Endothelial cell of umbilical vein (primary cell): ENCODE results near the gene APOBEC2. TPM values are rescaled to one million over a fixed set of nuclear protein-coding genes. Genes with fewer than 3 reads are reported as not detected.

Experiments
- BruUV-seq: library from RNA; stranded (reverse); fragments of 400-500 nt; replicated peaks from 2 replicates; lab custom pipeline; 2021; lab: Mats Ljungman, UMichigan
- CTCF ChIA-PET: fragments of 300-600, 350-600 bp; sonication (Branson Sonifier 250); formaldehyde crosslinking; loops from one replicate; lab custom pipeline; 2021; ENCODE audit warnings: antibody characterized with exemption, inconsistent platforms; lab: Charles Lee
- POLR2A ChIA-PET: fragments of 300-600, 350-600 bp; sonication (Branson Sonifier 250); formaldehyde crosslinking; loops from one replicate; lab custom pipeline; 2021; ENCODE audit warnings: antibody characterized with exemption, inconsistent platforms; lab: Charles Lee
- DNase-seq: peaks from one replicate; pipeline ENCODE4 v3.0.0-alpha.2; 2011; ENCODE audit warnings: low read depth, low spot score
- FAIRE-seq: peaks from 2 replicates; lab custom pipeline; 2011; peaks lifted over from hg19 to GRCh38; lab: Jason Lieb, UNC
- H2AFZ ChIP-seq: 2 replicates; pipeline ENCODE4 v1.6.0; 2012; ENCODE audit warnings: low read depth, low read length, control low read depth, inconsistent platforms
- H3K27ac ChIP-seq: 2 replicates; pipeline ENCODE4 v1.5.1; 2011; ENCODE audit warnings: low read depth, mild to moderate bottlenecking, control low read depth, low read length, moderate library complexity; ENCODE audit not compliant: insufficient read depth
- H3K27me3 ChIP-seq, 2 experiments: 2 replicates each; pipeline versions ENCODE4 v1.6.0 to v1.6.1; 2011; ENCODE audit warnings: low read length in 2 of 2, mixed read lengths in 1 of 2; ENCODE audit not compliant: control insufficient read depth in 2 of 2, insufficient read depth in 2 of 2
- H3K36me3 ChIP-seq, 2 experiments: 2 replicates in 1 of 2; 3 replicates in 1 of 2; pipeline ENCODE4 v1.5.1; 2011; ENCODE audit warnings: low read length in 2 of 2, mild to moderate bottlenecking in 1 of 2, moderate library complexity in 1 of 2; ENCODE audit not compliant: control insufficient read depth in 2 of 2, insufficient read depth in 2 of 2; ENCODE audit errors: extremely low read depth in 1 of 2
- H3K4me1 ChIP-seq: 3 replicates; pipeline ENCODE4 v1.5.1; 2011; ENCODE audit warnings: mild to moderate bottlenecking, low read length; ENCODE audit not compliant: control insufficient read depth, insufficient read depth; ENCODE audit errors: extremely low read depth
- H3K4me2 ChIP-seq: 2 replicates; pipeline ENCODE4 v1.6.1; 2011; ENCODE audit warnings: low read length, control low read depth, mixed read lengths; ENCODE audit not compliant: insufficient read depth
- H3K4me3 ChIP-seq, 3 experiments: fragments of 200-600 bp in 1 of 3; sonication (generic), shearing (Covaris generic) in 1 of 3; replicated peaks in 1 of 3; 2 replicates each; pipeline ENCODE4 v1.5.1; 2011 to 2016; ENCODE audit warnings: control low read depth in 3 of 3, low read length in 3 of 3, mild to moderate bottlenecking in 2 of 3, inconsistent platforms in 1 of 3, low read depth in 1 of 3, moderate library complexity in 1 of 3; ENCODE audit not compliant: insufficient read depth in 1 of 3
- H3K79me2 ChIP-seq: 2 replicates; pipeline ENCODE4 v1.6.0; 2012; ENCODE audit warnings: low read length, inconsistent platforms; ENCODE audit not compliant: control insufficient read depth, insufficient read depth
- H3K9ac ChIP-seq: replicated peaks from 2 replicates; pipeline ENCODE3; 2011; ENCODE audit warnings: low read length, control low read depth; ENCODE audit not compliant: insufficient read depth; ENCODE audit errors: extremely low read depth
- H3K9me1 ChIP-seq: replicated peaks from 3 replicates; pipeline ENCODE4 v1.6.0; 2011; ENCODE audit warnings: mild to moderate bottlenecking, low read length; ENCODE audit not compliant: control insufficient read depth, insufficient read depth; ENCODE audit errors: extremely low read depth
- H3K9me3 ChIP-seq: replicated peaks from 2 replicates; pipeline ENCODE4 v1.5.1; 2012; ENCODE audit warnings: low read length, inconsistent platforms; ENCODE audit not compliant: control insufficient read depth, insufficient read depth
- H4K20me1 ChIP-seq: replicated peaks from 2 replicates; pipeline ENCODE3; 2011; ENCODE audit warnings: mild to moderate bottlenecking, low read length; ENCODE audit not compliant: control insufficient read depth, insufficient read depth; ENCODE audit errors: extremely low read depth
- EZH2 ChIP-seq: IDR thresholded peaks from 2 replicates; pipeline ENCODE4 v1.6.1; 2012; ENCODE audit warnings: borderline replicate concordance, low read depth, mild to moderate bottlenecking, moderate library complexity, low read length, inconsistent platforms; ENCODE audit not compliant: severe bottlenecking
- FOS ChIP-seq: IDR thresholded peaks from 2 replicates; pipeline ENCODE4 v1.6.1; 2011; ENCODE audit warnings: mild to moderate bottlenecking, low read length, moderate library complexity, borderline replicate concordance; ENCODE audit not compliant: insufficient read depth
- GATA2 ChIP-seq: IDR thresholded peaks from 2 replicates; pipeline ENCODE4 v1.7.0; 2011; ENCODE audit warnings: low read depth, mild to moderate bottlenecking, moderate library complexity, mixed read lengths, low read length; ENCODE audit not compliant: insufficient read length, insufficient read depth
- JUN ChIP-seq: IDR thresholded peaks from 2 replicates; pipeline ENCODE4 v1.6.1; 2011; ENCODE audit warnings: borderline replicate concordance, low read depth; ENCODE audit not compliant: insufficient read length, insufficient read depth
- MYC ChIP-seq: IDR thresholded peaks from one replicate; pipeline ENCODE4 v1.6.1; 2011; ENCODE audit warnings: mild to moderate bottlenecking, low read depth, low read length
- POLR2A ChIP-seq: IDR thresholded peaks from 2 replicates; pipeline ENCODE4 v1.6.1; 2012; ENCODE audit warnings: low read depth, mild to moderate bottlenecking, control low read depth, low read length
- POLR2AphosphoS5 ChIP-seq: IDR thresholded peaks from 2 replicates; pipeline ENCODE4 v1.6.1; 2012; ENCODE audit warnings: low read depth, mild to moderate bottlenecking, control low read depth, low read length, moderate library complexity; ENCODE audit not compliant: insufficient read depth
- dilution Hi-C: fragments of 300-500 bp; cut with MboI; formaldehyde crosslinking; loops from one replicate; pipeline ENCODE4 v1.15.0; 2019; ENCODE audit warnings: low sequenced_read_pairs; ENCODE audit not compliant: extremely low pct_ligation_motif_present
- intact Hi-C: fragments of 100-400 bp; cut with micrococcal nuclease; formaldehyde crosslinking; loops from one replicate; pipeline ENCODE4 v1.10.0; 2022
- polyA plus RNA-seq, 4 experiments: library from polyadenylated mRNA; depleted of rRNA in 3 of 4; stranded (reverse) in 3 of 4; unstranded in 1 of 4; fragments of >200 nt; gene quantifications; 2 replicates each; pipeline versions ENCODE4 v1.2.1 to v1.2.3, GENCODE V29; 2011 to 2012; ENCODE audit warnings: missing spikeins in 1 of 4
- total RNA-seq: library from RNA; stranded (reverse); gene quantifications from 2 replicates; pipeline ENCODE4 v1.2.3, GENCODE V29; 2021
- TF ChIP-seq, protein P1 (sequence below), 2 donors: IDR thresholded peaks; 1 replicate in 1 of 2; 2 replicates in 1 of 2; pipeline ENCODE4 v1.5.1; 2011; ENCODE audit warnings: low read length in 2 of 2, mild to moderate bottlenecking in 2 of 2, moderate library complexity in 2 of 2, control low read depth in 1 of 2, inconsistent platforms in 1 of 2, low read depth in 1 of 2; ENCODE audit not compliant: insufficient read depth in 1 of 2; ENCODE audit errors: extremely low read depth in 1 of 2
- TF ChIP-seq, protein P2 (sequence below): IDR thresholded peaks from 2 replicates; pipeline ENCODE4 v1.6.1; 2011; ENCODE audit not compliant: insufficient read depth, insufficient read length

The APOBEC2 gene
- total and polyA plus RNA-seq, 2 donors (not counting 3 experiments of a cell fraction or from before 2014, with no cell fraction given) = not detected

DNA sequence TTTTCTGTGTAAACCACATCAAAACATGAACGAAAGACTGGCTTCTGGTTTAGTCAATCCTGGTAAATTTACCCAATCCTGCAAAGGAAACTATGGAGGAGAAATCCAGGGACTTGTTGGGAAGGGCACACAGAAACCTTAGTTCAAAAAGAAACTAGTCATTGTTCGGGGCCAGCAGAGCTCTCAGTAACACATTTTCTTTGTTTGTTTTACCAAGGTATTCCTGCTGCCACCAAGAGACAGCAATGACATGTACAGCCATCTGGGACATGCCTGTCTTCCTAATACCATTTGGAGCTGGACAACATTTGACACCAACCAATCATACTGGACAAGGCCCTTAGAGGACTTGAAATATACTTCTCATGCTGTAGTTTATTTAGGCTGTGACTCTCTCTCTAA, 10.9 kb downstream of the APOBEC2 start:
- no TSS peak for BruUV-seq

DNA sequence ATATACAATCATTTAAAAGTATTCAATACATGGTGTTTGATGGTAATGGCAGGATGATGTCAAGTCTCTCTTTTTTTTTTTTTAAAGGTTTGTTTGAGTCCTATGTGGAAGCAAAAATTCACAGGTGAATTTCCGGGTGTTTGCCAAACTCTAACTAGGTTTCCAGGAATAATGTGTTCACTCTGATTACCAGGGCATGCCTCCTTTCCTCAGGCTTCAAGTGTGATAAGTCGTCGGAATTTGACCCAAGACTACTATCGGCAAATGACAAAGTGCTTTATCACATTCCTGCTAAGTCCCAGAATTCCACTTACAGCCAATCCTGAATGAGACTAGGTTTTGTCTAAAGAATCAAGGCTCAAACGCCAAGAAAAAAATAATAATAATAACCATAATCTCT, 11.8 kb downstream of the APOBEC2 start:
- no peak overlapping the region for H3K9ac ChIP-seq
- BruUV-seq = no TSS peak
- CTCF ChIA-PET = no interaction called here
- no peaks in the 10 kb centered on the region for H3K9me3 ChIP-seq
- H2AFZ ChIP-seq = no peak overlapping the region
- no peak overlapping the region for H3K4me3 ChIP-seq
- no peaks in the 10 kb centered on the region for H4K20me1 ChIP-seq
- no peak for FAIRE-seq
- DNase-seq = no peak
- H3K79me2 ChIP-seq = no peaks in the 10 kb centered on the region
- no peak overlapping the region for H3K4me2 ChIP-seq
- no peak overlapping the region for H3K27ac ChIP-seq
- intact Hi-C loops = no loop called here
- dilution Hi-C loops = no loop called here
- H3K36me3 ChIP-seq = no peaks in the 10 kb centered on the region
- TF ChIP-seq, protein P1, sequence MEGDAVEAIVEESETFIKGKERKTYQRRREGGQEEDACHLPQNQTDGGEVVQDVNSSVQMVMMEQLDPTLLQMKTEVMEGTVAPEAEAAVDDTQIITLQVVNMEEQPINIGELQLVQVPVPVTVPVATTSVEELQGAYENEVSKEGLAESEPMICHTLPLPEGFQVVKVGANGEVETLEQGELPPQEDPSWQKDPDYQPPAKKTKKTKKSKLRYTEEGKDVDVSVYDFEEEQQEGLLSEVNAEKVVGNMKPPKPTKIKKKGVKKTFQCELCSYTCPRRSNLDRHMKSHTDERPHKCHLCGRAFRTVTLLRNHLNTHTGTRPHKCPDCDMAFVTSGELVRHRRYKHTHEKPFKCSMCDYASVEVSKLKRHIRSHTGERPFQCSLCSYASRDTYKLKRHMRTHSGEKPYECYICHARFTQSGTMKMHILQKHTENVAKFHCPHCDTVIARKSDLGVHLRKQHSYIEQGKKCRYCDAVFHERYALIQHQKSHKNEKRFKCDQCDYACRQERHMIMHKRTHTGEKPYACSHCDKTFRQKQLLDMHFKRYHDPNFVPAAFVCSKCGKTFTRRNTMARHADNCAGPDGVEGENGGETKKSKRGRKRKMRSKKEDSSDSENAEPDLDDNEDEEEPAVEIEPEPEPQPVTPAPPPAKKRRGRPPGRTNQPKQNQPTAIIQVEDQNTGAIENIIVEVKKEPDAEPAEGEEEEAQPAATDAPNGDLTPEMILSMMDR (IDR thresholded peaks at IDR 0.05; ENCODE audit: extremely low read depth in 1 of 2, insufficient read depth in 1 of 2, low read depth in 1 of 2, low read length in 2 of 2) = no peak
- TF ChIP-seq POLR2AphosphoS5 (no peak), GATA2 (no peak), MYC (no peak), EZH2 (no peak), POLR2A (no peak), FOS (no peak), JUN (no peak)
- TF ChIP-seq, protein P2, sequence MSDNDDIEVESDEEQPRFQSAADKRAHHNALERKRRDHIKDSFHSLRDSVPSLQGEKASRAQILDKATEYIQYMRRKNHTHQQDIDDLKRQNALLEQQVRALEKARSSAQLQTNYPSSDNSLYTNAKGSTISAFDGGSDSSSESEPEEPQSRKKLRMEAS = no peak
- no peaks in the 10 kb centered on the region for H3K9me1 ChIP-seq
- H3K27me3 ChIP-seq = no peaks in the 10 kb centered on the region
- POLR2A ChIA-PET = no interaction called here
- peaks cover 5% of the 10 kb centered on the region for H3K4me1 ChIP-seq

More for the DNA sequence above, 10.9 kb downstream of the APOBEC2 start:
- CTCF ChIA-PET = interaction anchor here (0.9 to 1.9 kb wide), 2 partner anchors 29 to 36 kb away, joined by 3 to 7 read pairs; no protein-coding TSS in a partner anchor
- dilution Hi-C loops = no loop called here
- no peaks in the 10 kb centered on the region for H3K79me2 ChIP-seq
- H4K20me1 ChIP-seq = no peaks in the 10 kb centered on the region
- intact Hi-C loops = no loop called here
- H3K9me1 ChIP-seq = no peaks in the 10 kb centered on the region
- no peak overlapping the region for H2AFZ ChIP-seq
- peaks cover 5% of the 10 kb centered on the region for H3K4me1 ChIP-seq
- TF ChIP-seq, protein P1 (IDR thresholded peaks at IDR 0.05; ENCODE audit: extremely low read depth in 1 of 2, insufficient read depth in 1 of 2, low read depth in 1 of 2, low read length in 2 of 2) = no peak
- no peak for TF ChIP-seq POLR2A
- TF ChIP-seq POLR2AphosphoS5 = no peak
- no peak for TF ChIP-seq FOS
- TF ChIP-seq, protein P2 = no peak
- H3K27ac ChIP-seq = no peak overlapping the region
- H3K4me2 ChIP-seq = no peak overlapping the region
- FAIRE-seq (no peak), DNase-seq (no peak)
- H3K27me3 ChIP-seq = no peaks in the 10 kb centered on the region
- H3K4me3 ChIP-seq = no peak overlapping the region
- POLR2A ChIA-PET = no interaction called here
- H3K9me3 ChIP-seq = no peaks in the 10 kb centered on the region
- H3K36me3 ChIP-seq = no peaks in the 10 kb centered on the region
- H3K9ac ChIP-seq = no peak overlapping the region
